Breast epithelium (tissue), 3 donors: ENCODE results near the gene SLC10A7.

Source experiments
- CTCF ChIP-seq, 3 donors: fragments of 450-650 bp; IDR thresholded peaks; one replicate each; pipeline ENCODE4 v1.5.1; 2016 to 2017; ENCODE audit warnings: antibody characterized with exemption in 3 of 3, mild to moderate bottlenecking in 3 of 3, moderate library complexity in 3 of 3
- POLR2A ChIP-seq: fragments of 450-650 bp; IDR thresholded peaks from one replicate; pipeline ENCODE4 v1.6.1; 2016; ENCODE audit warnings: antibody characterized with exemption, mild to moderate bottlenecking, moderate library complexity
- POLR2AphosphoS5 ChIP-seq, 3 donors: sonication (generic); formaldehyde crosslinking; IDR thresholded peaks; one replicate each; pipeline ENCODE4 v1.6.1; 2017; ENCODE audit warnings: antibody characterized with exemption in 3 of 3

- no peak for TF ChIP-seq POLR2A
- TF ChIP-seq CTCF (IDR thresholded peaks at IDR 0.05) = no peak
- TF ChIP-seq POLR2AphosphoS5 (IDR thresholded peaks at IDR 0.05) = no peak
Observed at GRCh38 chr4:146368209-146368608, 153.5 kb downstream of the SLC10A7 start.
